ENCODE data around the gene TARBP1.

DNA sequence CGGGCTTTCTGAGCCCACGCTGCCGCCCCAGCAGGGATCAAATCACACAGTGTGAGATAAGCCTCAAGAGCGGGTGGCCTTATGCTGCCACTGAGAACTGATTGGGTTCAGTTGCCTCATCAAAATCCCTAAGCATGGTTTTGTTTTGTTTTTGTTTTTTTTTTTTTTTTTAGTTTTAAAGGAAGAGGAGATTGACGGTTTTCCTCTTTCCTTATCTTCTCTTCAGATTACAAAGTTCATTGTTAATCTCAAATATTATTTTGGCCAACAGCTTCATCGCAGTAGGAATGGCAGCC lies 105.1 kb downstream of the TARBP1 start:
- TF ChIP-seq, protein P1, sequence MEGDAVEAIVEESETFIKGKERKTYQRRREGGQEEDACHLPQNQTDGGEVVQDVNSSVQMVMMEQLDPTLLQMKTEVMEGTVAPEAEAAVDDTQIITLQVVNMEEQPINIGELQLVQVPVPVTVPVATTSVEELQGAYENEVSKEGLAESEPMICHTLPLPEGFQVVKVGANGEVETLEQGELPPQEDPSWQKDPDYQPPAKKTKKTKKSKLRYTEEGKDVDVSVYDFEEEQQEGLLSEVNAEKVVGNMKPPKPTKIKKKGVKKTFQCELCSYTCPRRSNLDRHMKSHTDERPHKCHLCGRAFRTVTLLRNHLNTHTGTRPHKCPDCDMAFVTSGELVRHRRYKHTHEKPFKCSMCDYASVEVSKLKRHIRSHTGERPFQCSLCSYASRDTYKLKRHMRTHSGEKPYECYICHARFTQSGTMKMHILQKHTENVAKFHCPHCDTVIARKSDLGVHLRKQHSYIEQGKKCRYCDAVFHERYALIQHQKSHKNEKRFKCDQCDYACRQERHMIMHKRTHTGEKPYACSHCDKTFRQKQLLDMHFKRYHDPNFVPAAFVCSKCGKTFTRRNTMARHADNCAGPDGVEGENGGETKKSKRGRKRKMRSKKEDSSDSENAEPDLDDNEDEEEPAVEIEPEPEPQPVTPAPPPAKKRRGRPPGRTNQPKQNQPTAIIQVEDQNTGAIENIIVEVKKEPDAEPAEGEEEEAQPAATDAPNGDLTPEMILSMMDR (conservative IDR thresholded peaks at IDR 0.05) = no peak
- no peak for TF ChIP-seq EZH2 (IDR thresholded peaks at IDR 0.05; ENCODE audit: low read depth)

Data from PC-9 (cell line).